ENCODE results near the gene SEMA3E.

DNA sequence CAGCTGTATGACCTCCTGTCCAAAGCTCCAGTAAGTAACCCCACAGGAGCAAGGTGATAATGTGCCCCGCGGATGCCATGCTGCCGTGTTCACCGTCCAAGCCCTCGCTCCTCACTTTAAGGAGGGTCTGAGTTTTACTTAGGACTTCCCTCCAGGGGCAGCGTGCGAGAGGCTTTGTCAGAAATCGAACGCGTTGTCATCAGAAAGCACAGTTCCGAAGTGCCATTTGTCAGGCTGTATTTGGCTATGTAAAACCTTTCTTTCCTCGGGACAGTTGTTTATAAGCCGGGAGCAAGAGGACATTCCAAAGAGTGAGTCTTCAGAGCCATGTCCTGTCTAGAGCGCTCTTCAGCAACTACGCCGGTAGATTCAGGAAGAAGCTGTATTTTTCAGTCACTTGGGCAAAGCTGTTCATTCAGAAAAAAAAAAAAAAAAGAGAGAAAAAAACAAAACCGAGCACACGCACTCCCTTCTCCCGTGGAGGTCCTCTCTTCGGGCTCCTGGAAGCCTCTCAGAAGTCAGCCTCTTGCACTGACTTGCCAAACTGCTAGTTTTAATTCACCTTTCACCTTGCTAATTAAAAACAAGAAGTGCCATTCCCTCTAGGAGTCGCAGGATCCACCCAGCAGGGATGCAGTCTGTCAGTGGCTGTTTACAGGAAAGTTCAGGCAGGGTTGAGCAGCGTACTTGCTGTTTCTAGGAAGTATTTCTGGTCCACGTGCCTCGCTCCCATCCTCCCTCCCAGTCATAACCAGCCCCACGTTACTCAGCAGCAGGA, at the start of gene SEMA3E:
- no peak for TF ChIP-seq BHLHE40 (IDR thresholded peaks at IDR 0.05; ENCODE audit: low read length)
- TF ChIP-seq, protein P1, sequence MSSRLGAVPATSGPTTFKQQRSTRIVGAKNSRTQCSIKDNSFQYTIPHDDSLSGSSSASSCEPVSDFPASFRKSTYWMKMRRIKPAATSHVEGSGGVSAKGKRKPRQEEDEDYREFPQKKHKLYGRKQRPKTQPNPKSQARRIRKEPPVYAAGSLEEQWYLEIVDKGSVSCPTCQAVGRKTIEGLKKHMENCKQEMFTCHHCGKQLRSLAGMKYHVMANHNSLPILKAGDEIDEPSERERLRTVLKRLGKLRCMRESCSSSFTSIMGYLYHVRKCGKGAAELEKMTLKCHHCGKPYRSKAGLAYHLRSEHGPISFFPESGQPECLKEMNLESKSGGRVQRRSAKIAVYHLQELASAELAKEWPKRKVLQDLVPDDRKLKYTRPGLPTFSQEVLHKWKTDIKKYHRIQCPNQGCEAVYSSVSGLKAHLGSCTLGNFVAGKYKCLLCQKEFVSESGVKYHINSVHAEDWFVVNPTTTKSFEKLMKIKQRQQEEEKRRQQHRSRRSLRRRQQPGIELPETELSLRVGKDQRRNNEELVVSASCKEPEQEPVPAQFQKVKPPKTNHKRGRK (tag; IDR thresholded peaks at IDR 0.05) = no peak
